Activated naive CD4-positive, alpha-beta T cell treated with anti-CD3 and anti-CD28 coated beads, Interleukin-2, amount 10 ng/mL, durations not matched to agents 7 days and 5 days (primary cell): Measurements from ENCODE around the gene ALDOA.

Experiments used
- CTCF ChIA-PET: fragments of 350-600 bp; sonication (Branson Sonifier 250); formaldehyde crosslinking; loops from one replicate; lab custom pipeline; 2021; ENCODE audit warnings: antibody characterized with exemption; lab: Charles Lee
- DNase-seq: peaks from one replicate; pipeline ENCODE4 v3.0.0-alpha.2; 2020
- H3K27ac Mint-ChIP-seq: one replicate; pipeline ENCODE4 v1.8.0; 2021; ENCODE audit warnings: mild to moderate bottlenecking, moderate library complexity, mixed read lengths
- H3K27me3 Mint-ChIP-seq: one replicate; pipeline ENCODE4 v1.8.0; 2021; ENCODE audit warnings: mild to moderate bottlenecking, mixed read lengths
- H3K36me3 Mint-ChIP-seq: one replicate; pipeline ENCODE4 v1.8.0; 2021; ENCODE audit warnings: mixed read lengths
- H3K4me1 Mint-ChIP-seq: one replicate; pipeline ENCODE4 v1.8.0; 2021; ENCODE audit warnings: mixed read lengths
- H3K4me3 Mint-ChIP-seq: one replicate; pipeline ENCODE4 v1.8.0; 2021; ENCODE audit warnings: mild to moderate bottlenecking, moderate library complexity, mixed read lengths
- H3K9me3 Mint-ChIP-seq: one replicate; pipeline ENCODE4 v1.8.0; 2021; ENCODE audit warnings: mixed read lengths

Gene ALDOA

DNA sequence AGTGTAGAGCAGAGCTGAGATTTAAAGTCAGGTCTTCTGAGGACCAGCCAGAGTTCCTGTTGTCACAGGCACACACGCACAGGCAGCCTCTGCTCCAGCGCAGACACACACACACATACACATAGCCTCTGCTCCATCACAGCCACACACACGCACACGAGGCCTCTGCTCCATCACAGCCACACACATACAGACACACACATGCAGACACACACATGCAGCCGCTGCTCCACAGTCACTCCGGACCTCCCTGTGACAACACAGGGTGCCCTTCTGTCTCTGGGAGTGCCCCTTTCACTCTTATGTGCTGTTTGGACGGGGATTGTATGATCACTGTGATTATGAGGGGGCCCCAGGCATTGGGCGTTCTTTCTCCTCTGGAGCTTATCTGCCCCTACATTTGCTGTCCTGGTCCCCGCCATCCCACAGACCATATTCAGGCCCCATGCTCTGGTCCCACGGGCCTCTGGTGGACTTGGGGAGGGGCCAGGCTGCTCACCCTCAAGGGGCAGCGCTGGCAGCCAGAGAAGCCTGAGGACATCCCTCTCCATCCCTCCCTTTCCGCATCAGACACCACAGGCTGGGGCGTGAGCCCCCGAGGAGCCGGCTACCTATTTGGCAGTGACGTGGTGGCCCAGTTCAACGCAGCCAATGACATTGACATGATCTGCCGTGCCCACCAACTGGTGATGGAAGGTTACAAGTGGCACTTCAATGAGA is 18.7 kb downstream of the ALDOA start:
- no peak overlapping the region for H3K4me3 Mint-ChIP-seq
- CTCF ChIA-PET, result no interaction called here
- peaks cover 25% of the 10 kb centered on the region for H3K4me1 Mint-ChIP-seq
- no peaks in the 10 kb centered on the region for H3K27me3 Mint-ChIP-seq
- H3K9me3 Mint-ChIP-seq, result no peaks in the 10 kb centered on the region
- H3K36me3 Mint-ChIP-seq, result peaks cover 55% of the 10 kb centered on the region
- peak overlapping the region; percentile 45 for H3K27ac Mint-ChIP-seq
- DNase-seq, result no peak

DNA sequence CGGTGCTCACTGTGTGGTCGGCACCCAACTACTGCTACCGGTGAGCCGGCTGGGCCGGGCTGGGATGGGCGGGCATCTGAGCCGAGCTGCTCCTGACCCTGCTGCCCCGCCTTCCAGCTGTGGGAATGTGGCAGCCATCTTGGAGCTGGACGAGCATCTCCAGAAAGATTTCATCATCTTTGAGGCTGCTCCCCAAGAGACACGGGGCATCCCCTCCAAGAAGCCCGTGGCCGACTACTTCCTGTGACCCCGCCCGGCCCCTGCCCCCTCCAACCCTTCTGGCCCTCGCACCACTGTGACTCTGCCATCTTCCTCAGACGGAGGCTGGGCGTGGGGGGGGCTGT is 19.2 kb downstream of the ALDOA start:
- no peak overlapping the region for H3K4me3 Mint-ChIP-seq

DNA sequence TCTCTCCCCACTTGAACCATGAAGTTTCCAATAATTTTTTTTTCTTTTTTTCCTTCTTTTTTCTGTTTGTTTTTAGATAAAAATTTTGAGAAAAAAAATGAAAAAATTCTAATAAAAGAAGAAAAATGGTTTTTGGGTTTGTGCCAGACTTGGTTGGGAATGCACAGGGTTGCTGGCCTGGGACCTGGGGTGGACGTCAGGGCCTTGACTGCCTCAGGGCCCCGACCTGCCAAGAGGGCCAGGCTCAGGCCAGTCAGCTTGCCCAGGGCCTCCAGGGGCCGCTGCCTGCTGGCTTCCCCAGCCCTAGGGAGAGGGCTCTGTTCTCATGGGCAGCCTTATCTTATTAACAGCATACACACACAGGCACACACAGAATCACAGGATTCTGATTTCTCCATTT is 19.7 kb downstream of the ALDOA start:
- peaks cover 48% of the 10 kb centered on the region for H3K36me3 Mint-ChIP-seq
- no peak for DNase-seq

More for the DNA sequence above, 19.2 kb downstream of the ALDOA start:
- no peaks in the 10 kb centered on the region for H3K9me3 Mint-ChIP-seq
- peaks cover 50% of the 10 kb centered on the region for H3K36me3 Mint-ChIP-seq
- no peak for DNase-seq
- H3K4me1 Mint-ChIP-seq, result peaks cover 26% of the 10 kb centered on the region
- peak overlapping the region; percentile 45 for H3K27ac Mint-ChIP-seq
- CTCF ChIA-PET, result no interaction called here
- no peaks in the 10 kb centered on the region for H3K27me3 Mint-ChIP-seq

DNA sequence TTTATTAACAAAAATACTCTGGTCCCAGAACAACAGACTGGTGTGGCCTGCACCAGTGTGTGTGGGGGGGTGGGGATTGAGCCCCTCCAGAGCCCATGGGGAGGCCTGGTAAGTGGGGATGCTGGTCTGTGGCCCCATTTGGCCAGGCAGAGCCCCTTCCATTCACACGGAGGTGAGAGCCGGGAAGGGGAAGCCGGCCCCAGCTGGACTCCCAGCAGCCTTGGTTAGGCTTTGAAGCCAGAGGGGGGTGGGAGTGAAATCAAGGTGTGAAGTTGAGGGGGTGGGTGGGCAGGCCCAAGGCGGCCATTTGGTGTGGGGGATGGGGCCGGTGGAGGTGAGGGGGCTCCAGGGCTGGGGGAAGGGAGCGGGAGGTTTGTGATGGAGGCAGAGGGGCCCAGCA is 20.3 kb downstream of the ALDOA start:
- Mint-ChIP-seq H3K9me3 (no peaks in the 10 kb centered on the region), H3K27ac (no peak overlapping the region), H3K4me3 (no peak overlapping the region), H3K27me3 (no peaks in the 10 kb centered on the region), H3K4me1 (peaks cover 34% of the 10 kb centered on the region), H3K36me3 (peaks cover 46% of the 10 kb centered on the region)
- no peak for DNase-seq
- CTCF ChIA-PET, result no interaction called here

More for the DNA sequence above, 19.7 kb downstream of the ALDOA start:
- CTCF ChIA-PET, result no interaction called here
- H3K27ac Mint-ChIP-seq, result no peak overlapping the region
- H3K9me3 Mint-ChIP-seq, result no peaks in the 10 kb centered on the region
- no peaks in the 10 kb centered on the region for H3K27me3 Mint-ChIP-seq
- no peak overlapping the region for H3K4me3 Mint-ChIP-seq
- H3K4me1 Mint-ChIP-seq, result peaks cover 29% of the 10 kb centered on the region

DNA sequence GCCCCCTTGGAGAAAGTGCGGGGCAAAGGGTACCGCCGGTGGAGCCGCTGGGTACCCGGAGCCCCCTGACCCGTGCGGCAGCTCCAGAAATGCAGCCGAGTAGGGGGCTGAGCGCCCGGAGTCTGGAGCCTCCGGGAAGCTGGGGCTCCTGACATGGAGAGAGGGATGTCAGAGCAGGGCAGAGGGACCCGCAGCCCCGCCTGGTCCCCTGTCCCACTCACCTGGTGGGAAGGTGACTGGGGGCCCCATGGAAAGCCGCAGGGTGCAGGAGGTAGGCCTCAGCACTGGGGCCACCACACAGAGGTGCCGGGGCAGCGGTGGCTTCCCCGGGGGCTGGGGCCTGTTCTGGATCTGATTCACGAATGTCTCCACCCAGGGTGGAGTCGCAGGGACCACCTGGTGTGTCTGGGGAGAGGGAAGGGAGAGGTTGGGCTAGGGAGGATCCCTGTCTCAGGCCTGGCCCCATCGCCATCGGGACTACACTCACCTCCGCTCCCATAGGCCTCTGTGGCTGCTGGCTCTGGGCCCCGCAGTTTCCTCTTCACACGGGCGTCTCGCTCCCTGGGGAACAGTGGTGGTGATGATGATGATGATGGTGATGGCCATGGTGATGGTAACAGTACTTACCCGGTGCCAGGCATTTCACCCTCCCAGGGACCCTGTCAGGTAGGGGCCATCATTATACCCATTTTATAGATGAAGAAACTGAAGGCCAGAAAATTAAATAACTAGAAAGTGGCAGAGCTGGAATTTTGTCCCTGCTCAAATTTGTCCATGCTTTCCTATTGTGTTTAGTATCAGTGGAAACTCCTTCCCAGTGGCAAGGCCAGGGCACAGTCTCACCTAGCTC is 21.0 kb downstream of the ALDOA start:
- Mint-ChIP-seq H3K27me3 (no peaks in the 10 kb centered on the region), H3K4me3 (no peak overlapping the region), H3K27ac (no peak overlapping the region), H3K9me3 (no peaks in the 10 kb centered on the region), H3K4me1 (peaks cover 37% of the 10 kb centered on the region), H3K36me3 (peaks cover 40% of the 10 kb centered on the region)
- no peak for DNase-seq
- CTCF ChIA-PET, result interaction anchor here (1.0 kb wide), 1 partner anchor 17 kb away, joined by 3 read pairs; no protein-coding TSS in a partner anchor

DNA sequence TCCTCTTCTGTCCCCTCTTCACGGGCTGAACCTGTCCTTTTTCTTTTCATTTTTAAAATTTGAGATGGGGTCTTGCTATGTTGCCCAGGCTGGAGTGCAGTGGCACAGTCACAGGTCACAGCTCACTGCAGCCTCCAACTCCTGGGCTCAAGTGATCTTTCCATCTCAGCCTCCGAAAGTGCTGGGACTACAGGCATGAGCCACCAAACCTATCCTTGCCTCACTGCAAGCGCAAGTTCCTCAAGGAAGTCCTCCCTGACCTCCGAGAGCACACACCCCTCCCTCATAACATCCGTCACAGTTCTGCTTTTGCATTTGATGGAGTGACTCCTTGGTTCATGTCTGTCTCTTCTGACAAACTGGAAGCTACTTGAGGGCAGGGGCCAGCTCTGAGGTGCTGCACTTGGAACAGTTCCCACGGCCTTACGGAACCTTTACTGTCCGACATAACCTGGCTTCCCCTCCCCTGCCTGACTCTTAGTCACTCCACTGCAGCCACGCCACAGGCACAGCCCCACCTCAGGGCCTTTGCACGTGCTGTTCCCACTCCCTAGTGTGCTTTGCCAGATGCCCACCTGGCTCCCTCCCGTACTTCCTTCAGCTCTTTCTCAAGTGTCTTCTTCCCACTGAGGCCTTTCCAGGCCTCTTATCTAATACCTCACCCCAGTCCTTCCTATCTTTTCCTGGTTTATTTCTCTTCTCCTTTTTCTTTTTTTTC is 21.8 kb downstream of the ALDOA start:
- Mint-ChIP-seq H3K4me3 (no peak overlapping the region), H3K4me1 (peaks cover 45% of the 10 kb centered on the region), H3K9me3 (no peaks in the 10 kb centered on the region), H3K27ac (peak overlapping the region; percentile 60), H3K36me3 (peaks cover 34% of the 10 kb centered on the region), H3K27me3 (no peaks in the 10 kb centered on the region)
- CTCF ChIA-PET, result interaction anchor here (1.0 to 2.0 kb wide), 2 partner anchors 8 to 18 kb away, joined by 3 to 5 read pairs; no protein-coding TSS in a partner anchor
- DNase-seq, result no peak

DNA sequence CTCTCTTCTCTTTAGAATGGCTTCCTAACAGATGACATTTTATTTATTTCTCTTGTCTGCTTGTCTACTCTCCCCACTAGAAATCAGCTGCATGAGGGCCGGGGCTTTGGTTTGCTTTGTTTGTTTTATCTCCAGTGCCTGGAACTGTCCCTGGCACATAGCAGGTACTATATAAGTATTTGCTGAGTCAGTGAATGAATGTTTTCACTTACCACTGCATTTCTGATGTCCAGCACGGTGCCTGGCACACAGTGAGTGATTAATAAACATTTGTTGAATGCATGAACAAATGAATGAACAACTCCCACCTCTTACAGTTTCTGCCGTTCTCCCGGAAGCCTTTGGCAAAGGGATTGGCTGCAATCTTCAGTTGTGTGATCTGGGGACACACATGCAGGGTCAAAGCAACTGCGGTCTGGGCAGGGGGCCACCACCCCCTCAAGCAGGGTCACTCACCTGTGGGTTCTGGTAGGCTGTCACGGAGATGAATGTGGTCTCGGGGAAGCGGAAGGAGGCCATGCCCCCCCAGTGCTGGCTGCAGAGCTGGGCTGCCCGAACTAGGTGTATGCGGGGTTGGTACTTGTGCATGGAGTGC is 22.8 kb downstream of the ALDOA start:
- no peak overlapping the region for H3K4me3 Mint-ChIP-seq
- DNase-seq, result no peak
- H3K27ac Mint-ChIP-seq, result peak overlapping the region; percentile 67
- no peaks in the 10 kb centered on the region for H3K9me3 Mint-ChIP-seq
- H3K36me3 Mint-ChIP-seq, result peaks cover 30% of the 10 kb centered on the region
- H3K4me1 Mint-ChIP-seq, result peaks cover 53% of the 10 kb centered on the region
- CTCF ChIA-PET, result interaction anchor here (2.0 kb wide), 1 partner anchor 9 kb away, joined by 5 read pairs; no protein-coding TSS in a partner anchor
- no peaks in the 10 kb centered on the region for H3K27me3 Mint-ChIP-seq

DNA sequence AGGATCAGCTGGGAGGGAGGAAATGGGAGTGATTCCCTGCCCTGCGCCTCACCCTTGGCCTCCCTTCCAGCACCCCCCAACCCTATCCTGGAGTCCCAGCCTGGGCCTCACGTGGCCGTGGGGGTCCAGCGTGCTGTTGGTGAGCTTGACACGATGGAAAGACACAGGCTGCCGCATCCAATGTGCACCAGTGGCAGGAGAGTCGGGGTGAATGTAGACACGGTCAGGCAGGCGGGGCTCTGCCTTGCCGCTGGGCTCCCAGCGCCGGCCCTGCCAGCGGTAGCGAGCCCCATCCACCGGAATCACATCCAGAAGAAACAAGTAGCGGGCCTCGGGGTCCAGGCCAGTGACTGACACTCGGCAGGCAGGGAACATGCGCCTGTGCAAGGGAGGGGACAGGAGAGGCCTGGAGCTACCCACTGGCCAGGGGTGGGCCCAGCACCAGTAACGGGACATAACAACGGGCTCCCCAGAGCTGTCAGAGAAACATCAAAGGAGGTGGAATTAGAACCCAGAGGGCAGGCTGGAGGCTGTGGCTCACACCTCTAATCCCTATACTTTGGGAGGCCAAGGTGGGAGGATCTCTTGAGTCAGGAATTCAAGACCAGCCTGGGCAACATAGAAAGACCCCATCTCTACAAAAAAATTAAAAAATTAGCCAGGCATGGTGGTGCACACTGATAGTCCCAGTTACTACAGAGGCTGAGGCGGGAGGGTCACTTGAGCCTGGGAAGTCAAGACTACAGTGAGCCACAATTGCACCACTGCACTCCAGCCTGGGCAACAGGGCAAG is 23.5 kb downstream of the ALDOA start:
- CTCF ChIA-PET, result interaction anchor here (1.2 to 2.0 kb wide), 3 partner anchors 10 to 323 kb away, joined by 3 to 7 read pairs (median 5); no protein-coding TSS in a partner anchor
- peak overlapping the region; percentile 87 for H3K27ac Mint-ChIP-seq
- peaks cover 29% of the 10 kb centered on the region for H3K36me3 Mint-ChIP-seq
- H3K4me1 Mint-ChIP-seq, result peaks cover 55% of the 10 kb centered on the region
- no peaks in the 10 kb centered on the region for H3K9me3 Mint-ChIP-seq
- no peak for DNase-seq
- no peaks in the 10 kb centered on the region for H3K27me3 Mint-ChIP-seq
- no peak overlapping the region for H3K4me3 Mint-ChIP-seq

DNA sequence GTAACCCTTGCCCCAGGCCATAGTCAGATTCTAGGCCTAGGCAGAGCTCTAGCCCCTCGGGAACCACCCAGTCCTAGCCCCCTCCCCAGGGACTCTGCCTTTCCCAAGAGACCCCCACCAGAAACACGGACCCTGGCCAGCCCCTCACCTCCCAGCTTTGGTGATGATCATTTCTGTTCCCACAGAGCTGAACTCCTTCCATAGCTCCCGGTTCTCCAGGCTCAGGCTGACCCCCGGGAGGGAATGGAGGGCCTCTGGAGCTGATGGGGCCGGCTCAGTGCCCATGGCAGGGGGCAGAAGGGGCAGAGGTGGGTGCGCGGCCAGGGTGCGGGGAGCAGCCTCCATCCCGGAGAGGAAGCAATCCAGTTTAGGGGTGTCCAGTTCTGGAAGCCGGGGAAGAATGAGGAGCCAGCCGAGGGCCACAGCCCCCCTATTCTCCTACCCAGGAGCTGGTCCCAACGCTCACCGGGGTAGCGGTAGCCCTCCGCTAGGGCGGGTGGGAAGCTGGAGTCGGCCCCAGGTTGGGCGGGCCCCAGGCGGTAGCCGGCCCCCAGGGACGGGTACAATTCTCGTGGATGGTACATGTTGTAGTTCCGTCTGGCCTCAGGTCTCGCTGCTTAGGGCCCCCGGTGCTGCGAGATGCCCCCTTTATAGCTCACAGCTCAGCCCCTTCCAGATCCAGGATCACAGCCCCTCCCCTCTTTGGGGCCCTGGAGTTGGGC is 25.2 kb downstream of the ALDOA start:
- CTCF ChIA-PET, result interaction anchor here (0.8 to 5.2 kb wide), 15 partner anchors 11 to 321 kb away, joined by 3 to 54 read pairs (median 7); partner anchors contain the start of genes ALDOA and PPP4C
- Mint-ChIP-seq H3K4me3 (peak overlapping the region; percentile 56), H3K27ac (peak overlapping the region; percentile 87), H3K36me3 (peaks cover 39% of the 10 kb centered on the region), H3K4me1 (peaks cover 61% of the 10 kb centered on the region), H3K27me3 (no peaks in the 10 kb centered on the region), H3K9me3 (no peaks in the 10 kb centered on the region)
- no peak for DNase-seq

DNA sequence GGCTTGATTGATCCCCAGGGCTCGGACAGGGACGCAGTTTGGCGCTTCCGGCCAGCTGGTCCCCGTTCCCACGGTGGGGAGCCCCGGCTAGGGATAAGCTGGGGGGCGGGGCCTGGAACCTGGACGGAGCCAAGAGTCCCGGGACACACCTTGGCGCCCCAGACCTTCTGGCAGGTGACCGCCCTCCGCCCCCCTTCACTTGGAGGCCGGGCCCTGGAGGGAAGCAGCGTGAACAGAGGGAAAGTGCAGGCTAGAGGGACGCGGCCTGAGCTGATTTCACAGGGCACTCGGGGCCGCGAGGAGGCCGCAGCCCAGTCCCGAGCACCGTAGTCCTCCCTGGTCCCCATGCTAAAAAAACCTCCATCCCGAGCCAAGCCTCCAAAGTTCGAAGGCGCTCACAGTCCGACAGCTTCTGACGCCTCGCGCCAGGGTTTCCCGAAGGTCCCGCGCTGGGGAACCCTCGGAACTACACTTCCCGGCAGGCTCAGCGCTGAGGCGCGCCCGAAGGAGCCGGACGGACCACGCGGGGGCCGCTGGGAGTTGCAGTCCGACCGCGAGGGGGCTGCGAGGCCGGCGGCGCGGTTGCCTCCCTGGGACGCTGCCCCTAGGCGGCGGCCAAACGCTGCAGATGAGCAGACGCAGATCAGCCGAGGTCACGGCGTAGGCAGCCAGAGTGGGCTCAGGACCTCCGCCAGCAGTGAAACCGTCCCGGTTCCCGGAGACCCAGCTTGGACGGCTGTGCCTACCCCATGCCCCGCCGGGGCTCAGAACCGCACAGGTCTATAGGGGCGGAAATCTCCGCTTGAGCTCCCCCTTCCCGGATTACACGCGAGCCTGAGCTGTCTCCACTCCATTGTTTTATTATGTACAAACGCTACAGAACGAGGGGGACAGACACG is 26.2 kb downstream of the ALDOA start, which contains the start of gene TBX6:
Gene TBX6, minus strand, starts transcription at position 451 of the 899 bp plus-strand sequence. CDS start 731 bp downstream, outside the sequence.
- peak within 1 kb of the TSS; percentile 80 for H3K4me3 Mint-ChIP-seq
- DNase-seq, result peak; percentile 95
- H3K27ac Mint-ChIP-seq, result peak within 1 kb of the TSS; percentile 94
- H3K4me1 Mint-ChIP-seq, result peaks cover 66% of the 10 kb centered on the region
- no peaks in the 10 kb centered on the region for H3K27me3 Mint-ChIP-seq
- peaks cover 4% of the 10 kb centered on the region for H3K9me3 Mint-ChIP-seq
- CTCF ChIA-PET, result interaction anchor here (0.7 to 5.2 kb wide), 26 partner anchors 11 to 559 kb away, joined by 3 to 54 read pairs (median 4); partner anchors contain the start of genes ALDOA, CORO1A, DCTPP1 and GDPD3
- H3K36me3 Mint-ChIP-seq, result peaks cover 40% of the 10 kb centered on the region

DNA sequence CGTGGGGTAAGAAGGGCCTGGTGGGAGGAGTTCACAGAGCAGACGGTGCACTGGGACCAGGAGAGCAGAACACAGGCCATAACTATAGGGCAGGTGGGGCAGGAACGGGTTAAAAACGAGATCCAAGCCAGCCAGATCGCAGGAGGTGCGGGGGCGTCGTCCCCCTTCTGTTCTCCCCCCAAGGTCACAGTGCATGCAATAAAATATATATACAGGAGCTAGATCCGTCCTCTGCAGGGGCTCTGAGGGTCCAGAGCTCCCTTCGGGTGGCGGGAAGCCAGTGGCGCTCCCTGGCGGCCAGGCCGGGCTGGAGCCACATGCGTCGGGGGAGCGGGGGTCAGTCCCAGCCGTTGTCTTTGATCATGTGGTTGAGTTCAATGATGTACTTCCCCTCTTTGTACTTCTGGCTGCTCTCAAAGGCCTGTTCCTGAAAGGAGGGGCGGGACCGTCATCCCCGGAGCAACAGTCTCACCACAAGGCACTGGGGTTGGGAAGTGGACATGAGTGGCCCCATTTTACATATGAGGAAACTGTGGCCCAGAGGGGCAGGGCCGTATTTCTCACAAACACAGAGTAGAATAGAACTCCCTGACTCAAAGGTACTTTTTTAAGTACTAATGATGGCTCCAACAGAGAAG is 26.9 kb downstream of the ALDOA start:
- Mint-ChIP-seq H3K4me1 (peaks cover 69% of the 10 kb centered on the region), H3K9me3 (peaks cover 11% of the 10 kb centered on the region), H3K27me3 (no peaks in the 10 kb centered on the region), H3K27ac (peak overlapping the region; percentile 94), H3K36me3 (peaks cover 40% of the 10 kb centered on the region), H3K4me3 (peak overlapping the region; percentile 80)
- CTCF ChIA-PET, result interaction anchor here (0.7 to 5.2 kb wide), 24 partner anchors 10 to 558 kb away, joined by 3 to 54 read pairs (median 5); partner anchors contain the start of genes ALDOA, CORO1A, DCTPP1 and GDPD3
- peak; percentile 74 for DNase-seq
